ENCODE measurements around the gene ANXA4. TPM values are rescaled to one million over a fixed set of nuclear protein-coding genes. Genes with fewer than 3 reads are reported as not detected.
"Not testable (repeated sequence)": the region's sequence is repeated elsewhere in the genome, so short reads cannot be mapped to it uniquely, and the experiment has no call there.

The ANXA4 gene
- total RNA-seq, 1 donor from 2014 or later: 22.5 TPM

DNA sequence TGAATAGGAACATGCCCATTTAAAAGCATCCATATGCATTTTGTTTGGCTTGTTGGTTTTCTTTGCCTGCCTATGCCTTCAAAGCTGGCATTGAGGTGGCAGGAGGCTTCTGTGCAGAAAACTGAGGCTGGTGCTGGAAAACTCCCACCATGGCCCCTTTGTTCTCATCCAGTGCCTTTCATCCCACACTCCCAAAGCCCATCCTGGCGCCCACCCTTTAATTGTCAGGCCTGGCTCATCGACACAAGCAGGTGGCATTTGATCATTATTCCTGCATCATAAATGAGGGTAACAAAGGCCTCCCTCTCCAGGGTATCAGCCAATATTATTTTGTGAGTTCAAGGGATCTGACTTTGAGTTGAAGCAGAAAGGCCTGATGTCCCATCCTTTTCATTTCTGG, 24.7 kb upstream of the ANXA4 start:
- ATAC-seq (ENCODE audit: poor library complexity) (no peak), DNase-seq (no peak)
- intact Hi-C loops (cut with DNase I): loop anchor here (10.0 kb wide), 1 partner anchor 72 kb away; the partner anchor contains the start of gene AAK1

DNA sequence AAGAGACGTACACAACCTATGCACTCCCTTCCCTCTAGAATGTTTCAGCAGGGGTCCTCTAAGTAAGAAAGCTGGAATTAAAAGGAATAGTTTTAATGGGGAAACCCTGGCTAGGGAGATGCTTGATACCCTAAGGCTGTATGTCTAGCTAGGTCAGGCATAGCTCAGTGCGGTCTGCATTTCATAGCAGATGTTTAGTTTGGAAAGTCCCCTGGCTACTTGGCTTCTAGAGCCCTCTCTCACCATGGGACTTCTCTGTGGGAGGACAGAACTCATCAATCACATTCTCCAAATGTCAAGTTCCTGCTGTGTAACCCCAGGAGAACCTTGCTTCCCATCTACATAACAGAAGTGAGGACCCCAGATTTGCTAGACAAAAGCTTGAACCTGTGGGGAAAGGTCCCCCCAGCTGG, 24.1 kb upstream of the ANXA4 start:
- no peak for ATAC-seq (ENCODE audit: poor library complexity)
- intact Hi-C loops (cut with DNase I): loop anchor here (10.0 kb wide), 1 partner anchor 73 kb away; the partner anchor contains the start of gene AAK1
- no peak for DNase-seq

DNA sequence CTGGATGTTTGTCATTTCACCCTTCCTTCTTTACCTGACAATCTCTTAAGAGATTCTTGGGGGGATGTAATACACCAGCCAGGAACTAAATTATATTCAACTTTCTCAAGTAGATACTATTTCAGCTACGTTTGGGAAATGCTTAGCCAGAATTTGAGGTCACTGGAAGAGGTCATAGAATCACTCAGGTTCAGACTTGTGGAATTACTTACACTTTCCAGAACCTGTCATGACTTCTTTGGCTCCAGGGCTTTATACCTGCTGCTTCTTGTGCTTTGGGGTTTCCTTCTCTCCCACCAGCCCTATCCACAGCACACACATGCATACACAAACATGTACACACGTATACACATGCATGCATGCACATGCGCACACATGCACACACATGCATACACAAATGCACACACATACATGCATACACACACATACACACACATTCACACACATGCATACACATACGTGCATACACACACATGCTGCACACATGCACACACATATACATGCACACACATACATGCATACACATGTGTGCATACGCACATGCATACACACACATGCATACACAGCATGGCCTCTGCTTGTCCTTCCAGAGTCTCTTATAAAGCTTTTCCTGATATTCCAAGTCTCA, 23.5 kb upstream of the ANXA4 start:
- intact Hi-C loops (cut with DNase I): loop anchor here (10.0 kb wide), 1 partner anchor 74 kb away; the partner anchor contains the start of gene AAK1
- no peak for ATAC-seq (ENCODE audit: poor library complexity)
- DNase-seq: no peak

DNA sequence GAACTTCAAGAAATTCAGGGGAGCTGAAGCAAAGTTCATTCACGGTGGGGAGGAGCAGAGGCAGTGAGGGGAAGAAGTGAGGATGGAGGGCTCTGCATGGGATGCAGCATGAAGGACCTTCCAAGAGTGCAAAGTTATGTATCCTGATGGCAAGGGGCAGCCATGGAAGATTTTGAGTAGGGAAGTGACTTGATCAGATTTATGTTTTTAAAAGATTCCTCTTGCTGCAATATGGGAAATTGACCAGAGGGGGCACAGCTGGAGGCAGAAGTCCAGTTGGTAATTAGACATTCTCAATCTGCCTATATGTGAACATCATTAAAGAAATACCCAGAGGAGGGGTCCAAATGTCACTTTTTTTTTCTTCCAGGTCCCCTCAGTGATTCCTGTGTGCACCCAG, 21.5 kb upstream of the ANXA4 start:
- no peak for ATAC-seq (ENCODE audit: poor library complexity)
- DNase-seq: no peak
- intact Hi-C loops (cut with DNase I): no loop called here

DNA sequence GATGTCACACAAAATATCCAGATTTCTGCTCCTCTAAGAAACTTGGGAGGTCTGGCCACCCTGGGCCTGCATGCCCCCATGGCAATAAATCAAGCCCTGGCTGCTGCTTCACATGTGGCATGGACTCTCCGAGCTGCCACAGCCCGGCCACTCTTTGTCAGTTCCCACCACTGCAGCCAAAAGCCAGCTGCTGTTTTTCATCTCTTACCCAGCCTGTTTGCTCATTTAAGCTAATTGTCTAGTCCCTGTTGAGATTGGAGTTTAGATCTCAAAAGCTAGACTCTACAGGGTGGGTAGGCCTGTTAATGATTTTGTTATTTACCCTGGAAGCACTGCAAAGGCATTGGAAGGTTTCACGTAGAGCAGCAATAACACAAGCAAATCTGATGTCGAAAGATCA, 20.9 kb upstream of the ANXA4 start:
- no peak for ATAC-seq (ENCODE audit: poor library complexity)
- no peak for DNase-seq
- intact Hi-C loops (cut with DNase I): no loop called here

DNA sequence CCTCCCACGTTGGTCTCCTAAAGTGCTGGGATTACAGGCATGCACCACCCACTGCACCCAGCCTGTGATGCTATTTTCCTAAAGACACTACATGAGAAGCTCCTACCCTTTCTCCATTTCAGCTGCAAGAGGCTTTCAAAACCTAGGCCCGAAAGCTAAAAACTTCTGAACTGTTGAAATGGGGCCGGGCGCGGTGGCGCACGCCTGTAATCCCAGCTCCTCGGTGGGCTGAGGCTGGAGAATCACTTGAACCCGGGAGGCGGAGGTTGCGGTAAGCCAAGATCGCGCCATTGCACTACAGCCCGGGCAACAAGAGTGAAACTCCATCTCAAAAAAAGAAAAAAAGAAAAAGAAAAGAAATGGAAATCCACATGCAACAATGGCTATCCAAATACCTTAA, 18.1 kb upstream of the ANXA4 start:
- DNase-seq (no peak), ATAC-seq (ENCODE audit: poor library complexity) (no peak)
- intact Hi-C loops (cut with DNase I): loop anchor here (2.0 kb wide), 1 partner anchor 93 kb away; no protein-coding TSS in a partner anchor

DNA sequence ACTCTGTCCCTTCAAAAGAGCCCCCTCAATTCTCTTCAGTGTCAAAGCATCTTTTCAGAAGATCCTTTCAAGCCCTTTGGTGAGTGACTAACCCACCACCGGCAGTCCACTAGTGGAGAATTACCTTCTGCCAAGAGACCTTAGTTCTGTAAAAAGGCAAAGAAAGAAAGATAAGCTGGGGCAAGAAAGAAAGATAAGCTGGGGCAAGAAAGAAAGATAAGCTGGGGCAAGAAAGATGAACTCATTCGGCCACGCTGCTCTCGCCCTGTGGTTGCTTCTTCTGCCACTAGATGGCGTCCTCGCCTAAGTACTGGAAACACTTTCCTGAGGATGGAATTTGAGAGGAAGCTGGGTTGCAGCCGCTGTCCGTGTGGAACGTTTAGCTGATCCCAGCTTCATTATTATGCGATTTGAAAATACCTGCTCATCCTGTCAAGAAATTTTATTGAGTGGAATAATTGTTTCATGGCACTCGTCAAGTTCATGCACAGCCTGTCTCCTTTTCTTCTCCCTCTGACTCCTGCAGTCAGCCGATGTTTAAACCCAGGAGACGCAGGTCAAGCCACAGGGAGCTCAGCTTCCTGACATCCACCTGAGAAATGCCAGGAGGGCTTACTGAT, 17.3 kb upstream of the ANXA4 start:
- intact Hi-C loops (cut with DNase I): loop anchor here (2.0 kb wide), 1 partner anchor 92 kb away; no protein-coding TSS in a partner anchor
- ATAC-seq (ENCODE audit: poor library complexity) (peak; percentile 96), DNase-seq (peak; percentile 90)

DNA sequence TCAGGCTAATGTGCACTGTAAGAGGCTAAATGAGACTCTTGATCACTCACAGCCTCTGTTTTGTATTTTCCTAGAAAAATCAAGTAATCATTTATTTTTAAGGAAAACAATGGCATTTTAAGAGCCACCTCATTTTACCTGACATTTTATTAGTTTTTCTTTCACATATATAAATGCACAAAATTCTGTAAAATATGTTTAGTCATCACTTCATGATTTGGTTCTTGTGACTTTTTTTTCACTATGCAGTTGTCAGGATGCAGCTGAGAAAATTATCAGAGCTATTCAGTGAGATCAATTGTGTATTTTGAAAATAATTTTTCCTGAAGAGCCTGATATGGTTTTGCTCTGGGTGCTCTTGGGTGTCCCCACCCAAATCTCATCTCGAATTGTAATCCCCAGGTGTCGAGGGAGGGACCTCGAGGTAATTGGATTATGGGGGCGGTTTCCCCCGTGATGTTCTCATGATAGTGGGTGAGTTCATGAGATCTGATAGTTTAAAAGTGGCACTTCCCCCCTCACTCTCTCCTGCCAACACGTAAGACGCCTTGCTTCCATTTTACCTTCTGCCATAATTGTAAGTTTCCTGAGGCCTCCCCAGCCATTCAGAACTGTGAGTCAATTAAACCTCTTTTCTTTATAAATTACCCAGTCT, 16.1 kb upstream of the ANXA4 start:
- intact Hi-C loops (cut with DNase I): loop anchor here (2.0 kb wide), 1 partner anchor 91 kb away; no protein-coding TSS in a partner anchor
- ATAC-seq (ENCODE audit: poor library complexity) (no peak), DNase-seq (no peak)

DNA sequence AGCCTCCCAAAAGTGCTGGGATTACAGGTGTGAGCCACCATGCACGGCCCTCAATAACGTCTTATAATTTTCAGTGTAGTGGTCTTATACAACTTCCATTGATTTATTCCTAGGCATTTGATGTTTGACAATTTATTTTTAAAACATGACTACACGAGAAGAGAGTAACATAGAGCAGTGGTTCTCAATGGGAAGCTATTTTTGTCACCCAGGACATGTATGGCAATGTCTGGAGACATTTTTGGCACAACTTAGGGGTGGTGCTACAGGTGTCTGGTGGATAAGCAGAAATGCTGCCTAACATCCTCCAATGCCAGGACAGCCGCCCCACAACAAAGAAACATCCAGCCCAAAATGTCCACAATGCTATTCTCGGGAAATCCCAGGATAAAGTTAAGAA, 12.7 kb upstream of the ANXA4 start:
- DNase-seq (no peak), ATAC-seq (ENCODE audit: poor library complexity) (peak; percentile 61)
- intact Hi-C loops (cut with DNase I): no loop called here

DNA sequence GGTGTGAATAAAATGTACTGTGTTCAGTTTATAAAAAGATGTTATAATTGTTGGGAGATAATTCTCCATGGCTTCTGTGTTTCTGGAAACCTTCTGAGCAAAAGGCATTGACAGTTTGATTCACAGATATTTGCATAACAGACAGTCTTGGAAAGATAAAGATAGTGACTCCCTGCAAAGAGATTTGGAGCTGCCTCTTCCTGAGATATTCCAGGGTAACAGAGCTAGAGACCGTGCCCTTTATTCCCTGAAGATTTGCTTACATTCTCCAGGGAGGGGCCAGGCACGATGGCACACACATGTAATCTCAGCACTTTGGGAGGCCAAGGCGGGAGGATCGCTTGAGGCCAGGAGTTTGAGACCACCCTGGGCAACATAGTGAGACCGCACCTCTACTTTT, 12.2 kb upstream of the ANXA4 start:
- ATAC-seq (ENCODE audit: poor library complexity) (no peak), DNase-seq (no peak)
- intact Hi-C loops (cut with DNase I): no loop called here

DNA sequence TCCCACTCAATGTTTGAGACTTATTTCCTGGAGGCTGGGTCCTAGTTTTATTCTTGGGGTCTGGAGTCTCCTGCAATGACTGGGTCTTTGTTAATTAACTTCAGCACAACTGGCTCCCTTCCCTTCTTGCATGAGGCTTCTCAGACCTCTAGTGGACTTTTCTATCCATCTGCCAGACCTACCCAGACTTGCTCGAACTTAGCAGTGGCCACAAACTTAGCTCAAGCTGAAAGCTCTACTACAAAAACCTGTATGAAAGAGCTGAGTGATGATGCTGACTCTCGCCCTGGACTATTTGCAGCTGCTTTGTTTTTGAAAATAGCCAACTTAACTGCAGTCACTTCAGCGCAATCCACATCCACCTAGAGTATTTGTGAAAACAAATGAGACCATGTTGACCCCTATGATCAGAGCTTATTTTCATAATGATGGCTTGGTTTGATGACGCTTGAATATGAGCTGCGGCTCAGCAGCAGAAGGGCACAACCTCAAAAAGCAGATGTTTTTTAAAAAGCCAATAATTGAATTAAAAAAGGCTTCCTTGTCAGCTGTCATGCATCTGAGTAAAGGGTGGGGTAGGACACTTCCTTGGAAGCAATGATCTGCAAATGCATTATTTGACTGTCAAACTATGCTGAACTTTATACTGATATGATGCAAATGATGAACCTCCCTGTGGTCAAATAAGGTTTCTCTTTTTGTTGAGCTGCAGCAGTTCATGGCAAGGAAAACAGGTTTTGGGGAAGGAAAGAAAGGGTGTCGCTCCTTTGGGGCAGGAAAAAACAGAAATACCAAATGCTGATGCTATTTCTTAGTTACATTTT, 10.6 kb upstream of the ANXA4 start:
- intact Hi-C loops (cut with DNase I): no loop called here
- DNase-seq (no peak), ATAC-seq (ENCODE audit: poor library complexity) (no peak)

DNA sequence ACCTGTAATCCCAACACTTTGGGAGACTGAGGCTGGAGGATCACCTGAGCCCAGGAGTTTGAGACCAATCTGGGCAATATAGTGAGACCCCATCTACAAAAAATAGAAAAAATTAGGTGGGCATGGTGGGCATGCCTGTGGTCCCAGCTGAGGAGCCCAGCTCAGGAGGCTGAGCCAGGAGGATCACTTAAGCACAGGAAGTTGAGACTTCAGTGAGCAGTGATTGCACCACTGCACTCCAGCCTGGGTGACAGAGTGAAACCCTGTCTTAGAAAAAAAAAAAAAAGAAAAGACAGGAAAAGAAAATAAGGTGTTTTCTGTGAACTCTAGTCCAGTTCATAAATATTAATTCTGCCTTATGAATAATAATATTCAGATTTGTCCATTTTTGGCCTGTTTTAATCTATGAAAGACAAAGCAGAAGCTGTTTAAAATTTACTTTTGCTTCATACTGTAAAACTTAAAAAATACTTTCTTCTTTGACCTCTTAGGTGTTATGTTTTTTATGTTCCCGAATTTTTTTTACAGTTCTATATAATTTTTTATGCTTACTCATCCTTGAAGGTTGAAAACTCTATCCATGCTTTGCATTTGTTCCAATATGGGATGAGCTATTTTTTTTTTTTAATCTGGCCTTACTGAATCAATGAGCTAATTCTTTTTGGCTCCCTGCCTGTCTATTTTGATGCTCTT, 8.4 kb upstream of the ANXA4 start:
- intact Hi-C loops (cut with DNase I): no loop called here
- ATAC-seq (ENCODE audit: poor library complexity) (no peak), DNase-seq (no peak)

DNA sequence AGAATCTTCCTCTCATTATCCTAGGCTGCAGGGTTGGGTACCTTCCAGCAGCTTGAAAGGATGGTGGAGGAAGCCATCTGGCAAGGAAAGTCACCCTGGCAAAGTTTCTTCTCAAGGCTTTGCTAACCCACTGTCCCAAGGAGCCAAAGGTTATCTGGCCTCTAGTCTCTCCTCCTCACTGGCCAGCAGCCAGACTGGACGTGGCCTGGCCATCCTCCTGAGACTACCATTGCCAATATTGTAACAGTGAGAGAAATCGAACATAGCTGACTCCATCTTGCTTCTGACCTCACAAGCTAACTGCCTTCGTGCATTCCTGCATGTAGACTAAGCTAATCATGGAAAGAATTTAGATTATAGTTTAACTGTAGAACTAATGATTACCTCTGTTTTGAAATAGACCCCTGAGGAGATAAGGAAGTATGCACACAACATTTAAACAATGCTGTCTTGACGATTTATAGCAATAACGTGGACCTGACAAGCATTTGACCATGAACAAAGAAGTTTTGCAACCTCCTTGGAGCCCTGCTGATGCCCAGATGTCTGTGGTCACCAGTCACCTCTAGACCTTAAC, 7.8 kb upstream of the ANXA4 start:
- intact Hi-C loops (cut with DNase I): no loop called here
- DNase-seq: no peak
- ATAC-seq (ENCODE audit: poor library complexity): no peak

DNA sequence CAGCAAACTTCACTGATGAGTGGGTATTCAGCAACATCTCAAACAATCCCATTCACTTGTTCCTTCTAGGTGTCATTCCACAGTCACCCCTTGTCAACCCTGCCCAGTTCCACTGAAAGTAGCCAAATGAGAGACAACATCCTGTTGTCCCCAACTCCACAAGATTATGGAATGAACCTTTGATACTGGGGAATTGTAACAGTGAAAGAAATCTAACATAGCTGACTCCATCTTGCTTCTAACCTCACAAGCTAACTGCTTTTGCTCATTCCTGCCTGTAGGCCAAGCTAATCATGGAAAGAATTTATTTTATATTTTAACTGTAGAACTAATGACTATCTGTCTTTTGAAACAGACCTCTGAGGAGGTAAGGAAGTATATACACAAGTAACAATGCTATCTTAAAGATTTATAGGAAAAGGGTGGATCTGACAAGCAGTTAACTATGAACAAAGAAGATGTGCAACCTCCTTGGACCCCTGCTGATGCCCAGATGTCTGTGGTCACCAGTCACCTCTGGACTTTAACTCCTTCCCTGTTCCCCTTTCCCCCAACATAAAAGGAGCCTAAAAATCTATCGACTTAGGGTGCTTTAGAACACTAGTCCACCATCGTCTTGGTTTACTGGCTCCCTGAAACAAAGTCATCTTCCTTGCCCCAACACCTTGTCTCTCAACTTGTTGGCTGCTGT, 6.9 kb upstream of the ANXA4 start:
- ATAC-seq (ENCODE audit: poor library complexity) (no peak), DNase-seq (no peak)
- intact Hi-C loops (cut with DNase I): no loop called here

DNA sequence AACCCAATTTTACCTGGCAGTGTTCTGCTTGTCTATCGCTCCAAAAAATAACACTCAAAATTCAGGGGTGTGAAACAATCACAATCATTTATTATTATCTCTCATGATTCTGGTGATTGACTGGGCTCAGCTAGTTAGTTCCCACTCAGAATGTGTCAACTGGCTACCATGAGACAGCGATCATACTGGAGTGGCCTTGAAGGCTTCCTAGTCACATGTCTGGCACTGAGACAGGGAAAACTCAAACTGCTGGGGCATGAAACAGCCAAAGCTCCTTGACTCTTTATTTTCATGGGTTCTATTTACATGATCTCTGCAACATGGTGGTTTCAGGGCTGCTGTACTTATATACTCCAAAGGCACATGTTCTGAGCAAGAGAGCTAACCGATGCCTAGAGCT, 6.2 kb upstream of the ANXA4 start:
- intact Hi-C loops (cut with DNase I): no loop called here
- ATAC-seq (ENCODE audit: poor library complexity) (no peak), DNase-seq (no peak)

DNA sequence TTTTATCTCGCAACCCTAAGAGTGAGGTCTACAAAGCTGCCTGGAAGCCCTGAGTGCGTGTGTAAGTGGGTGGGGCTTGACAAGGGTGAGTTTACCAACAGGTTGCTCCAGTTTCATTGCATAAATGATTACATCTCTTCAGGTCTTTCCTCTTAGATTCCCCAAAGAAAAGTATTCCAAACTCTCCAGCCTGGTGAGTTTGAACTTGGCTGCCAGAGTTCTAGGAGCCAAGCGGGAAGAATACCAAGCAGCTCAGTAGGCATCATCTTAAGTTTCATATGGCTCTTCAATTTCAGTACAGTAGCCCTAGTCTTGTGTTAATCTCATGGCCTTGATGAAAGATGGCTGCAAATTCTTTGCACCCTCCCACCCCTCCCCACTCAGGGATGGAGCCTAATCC, 3.8 kb upstream of the ANXA4 start:
- ATAC-seq (ENCODE audit: poor library complexity); intact Hi-C loops (cut with DNase I); DNase-seq: not testable (repeated sequence)

DNA sequence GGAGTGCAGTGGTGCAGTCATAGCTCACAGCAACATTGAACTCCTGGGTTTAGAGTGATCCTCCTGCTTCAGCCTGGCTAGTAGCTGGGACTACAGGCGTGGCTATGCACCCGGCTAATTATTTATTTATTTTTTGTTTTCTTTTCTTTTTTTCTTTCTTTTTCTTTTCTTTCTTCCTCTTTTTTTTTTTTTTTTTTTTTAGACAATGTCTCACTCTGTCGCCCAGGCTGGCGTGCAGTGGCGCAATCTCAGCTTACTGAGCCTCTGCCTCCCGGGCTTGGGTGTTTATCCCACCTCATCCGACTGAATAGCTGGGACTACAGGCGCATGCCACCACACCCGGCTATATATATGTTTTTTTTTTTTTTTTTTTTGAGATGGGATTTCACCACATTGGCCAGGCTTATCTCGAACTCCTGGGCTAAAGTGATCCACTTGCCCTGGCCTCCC, 1.4 kb upstream of the ANXA4 start:
- intact Hi-C loops (cut with DNase I): no loop called here
- peak; percentile 64 for DNase-seq
- ATAC-seq (ENCODE audit: poor library complexity): no peak

DNA sequence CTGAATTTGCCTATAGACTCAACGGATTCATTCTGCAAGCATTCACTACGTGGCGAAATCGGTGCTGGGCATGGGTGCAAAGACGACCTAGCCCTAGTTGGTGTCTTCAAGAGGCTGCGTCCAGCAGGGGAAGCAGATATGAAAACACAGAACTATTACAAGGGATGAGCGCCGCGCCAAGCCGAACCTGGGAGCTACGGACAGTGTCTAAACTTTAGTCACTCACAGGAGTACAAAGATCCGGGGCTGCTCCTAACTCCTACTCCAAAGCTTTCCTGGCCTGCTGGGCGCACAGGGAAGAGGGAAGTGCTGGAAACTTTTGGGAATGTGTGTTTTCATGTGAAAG, 732 bp upstream of the ANXA4 start:
- ATAC-seq (ENCODE audit: poor library complexity) (peak; percentile 75), DNase-seq (peak; percentile 81)
- intact Hi-C loops (cut with DNase I): no loop called here

All from Right ventricle myocardium superior (tissue), 1 donor.